ENCODE measurements around the gene IL32.
A peak's percentile ranks its signal among the peaks of the same experiment; 100 is the strongest.

GRCh38 chr16:3022208-3022683, 43.2 kb upstream of the IL32 start:
- TF ChIP-seq RAD21 (IDR thresholded peaks at IDR 0.05; ENCODE audit: low read depth): no peak
- TF ChIP-seq NFIC (IDR thresholded peaks at IDR 0.05): peak; percentile 68
- TF ChIP-seq USF1 (IDR thresholded peaks at IDR 0.05): no peak
- TF ChIP-seq ZBTB7A (IDR thresholded peaks at IDR 0.05; ENCODE audit: low read depth): no peak
- no peak for TF ChIP-seq CREB1 (IDR thresholded peaks at IDR 0.05; ENCODE audit: low read depth)
- TF ChIP-seq MAX (IDR thresholded peaks at IDR 0.05): no peak
- TF ChIP-seq EP300 (IDR thresholded peaks at IDR 0.05; ENCODE audit: borderline replicate concordance): peak; percentile 85
- no peak for TF ChIP-seq CEBPB (IDR thresholded peaks at IDR 0.05)
- TF ChIP-seq TCF12 (IDR thresholded peaks at IDR 0.05; ENCODE audit: low read depth): peak; percentile 75

Measured in Ishikawa (cell line).